Thymus (tissue), 11 donors: ENCODE results near the gene POMT2. TPM values are rescaled to one million over a fixed set of nuclear protein-coding genes. Genes with fewer than 3 reads are reported as not detected.

Experiments
- DNase-seq, 9 donors: peaks; one replicate each; pipeline ENCODE4 v3.0.0-alpha.2; 2013; ENCODE audit warnings: low spot score in 9 of 9, low read depth in 6 of 9, missing footprints in 1 of 9
- H3K27ac ChIP-seq, 2 donors: one replicate each; pipeline ENCODE4 v1.5.1; 2013; ENCODE audit warnings: control low read depth in 1 of 2, low read depth in 1 of 2, low read length in 1 of 2, mild to moderate bottlenecking in 1 of 2, moderate library complexity in 1 of 2
- H3K27me3 ChIP-seq, 2 donors: one replicate each; pipeline ENCODE4 v1.5.1; 2013; ENCODE audit warnings: low read length in 1 of 2; ENCODE audit not compliant: control insufficient read depth in 2 of 2, insufficient read depth in 1 of 2
- H3K36me3 ChIP-seq, 2 donors: one replicate each; pipeline ENCODE4 v1.5.1; 2013; ENCODE audit warnings: low read length in 1 of 2, mild to moderate bottlenecking in 1 of 2, moderate library complexity in 1 of 2; ENCODE audit not compliant: control insufficient read depth in 2 of 2, insufficient read depth in 2 of 2
- H3K4me1 ChIP-seq, 2 donors: one replicate each; pipeline ENCODE4 v1.5.1; 2013; ENCODE audit warnings: low read length in 2 of 2; ENCODE audit not compliant: control insufficient read depth in 2 of 2, insufficient read depth in 2 of 2
- H3K4me3 ChIP-seq, 2 donors: one replicate each; pipeline ENCODE4 v1.5.1; 2013; ENCODE audit warnings: low read length in 2 of 2, control low read depth in 1 of 2, mild to moderate bottlenecking in 1 of 2
- H3K9me3 ChIP-seq, 2 donors: one replicate each; pipeline ENCODE4 v1.5.1; 2013; ENCODE audit warnings: low read length in 1 of 2, mild to moderate bottlenecking in 1 of 2; ENCODE audit not compliant: control insufficient read depth in 2 of 2, insufficient read depth in 1 of 2
- WGBS: extraction: QIAGEN DNeasy Blood & Tissue Kit; methylation state at CpG from one replicate; pipeline ENCODE4 v1.1.7; 2013; 5-methylcytosine and 5-hydroxymethylcytosine counted together
- polyA plus RNA-seq: library from polyadenylated mRNA; stranded (reverse); fragments of 200-250 nt; gene quantifications from one replicate; pipeline ENCODE4 v1.2.3, GENCODE V29; 2013
- total RNA-seq: library from RNA; stranded (reverse); fragments of 120-200 nt; gene quantifications from one replicate; pipeline ENCODE4 v1.2.4, GENCODE V29; 2013
- donor health status: healthy.

Gene POMT2
- total and polyA plus RNA-seq, 2 donors, result 3.5 to 11.1 TPM

GRCh38 chr14:77270361-77271112 lies 50.1 kb downstream of the POMT2 start:
- Histone ChIP-seq H3K4me3 (no peak overlapping the region), H3K27me3 (peaks cover 36 to 55% of the 10 kb centered on the region in 2 donors), H3K36me3 (no peaks in the 10 kb centered on the region), H3K27ac (no peak overlapping the region), H3K4me1 (no peaks in the 10 kb centered on the region), H3K9me3 (no peaks in the 10 kb centered on the region)
- WGBS, result 5% methylated on average over 84 of the region's 84 CpGs
- DNase-seq, result no peak

GRCh38 chr14:77268989-77269600 lies 51.6 kb downstream of the POMT2 start:
- Histone ChIP-seq H3K9me3 (no peaks in the 10 kb centered on the region), H3K27me3 (peaks cover 36 to 55% of the 10 kb centered on the region in 2 donors), H3K36me3 (no peaks in the 10 kb centered on the region), H3K27ac (no peak overlapping the region), H3K4me3 (no peak overlapping the region), H3K4me1 (no peaks in the 10 kb centered on the region)
- no peak for DNase-seq
- 30% methylated on average over 8 of the region's 8 CpGs for WGBS

GRCh38 chr14:77267937-77268699 lies 52.6 kb downstream of the POMT2 start:
- Histone ChIP-seq H3K4me1 (no peaks in the 10 kb centered on the region), H3K9me3 (no peaks in the 10 kb centered on the region), H3K27ac (no peak overlapping the region), H3K36me3 (no peaks in the 10 kb centered on the region), H3K27me3 (peaks cover 36 to 55% of the 10 kb centered on the region in 2 donors), H3K4me3 (no peak overlapping the region)
- 94% methylated on average over 5 of the region's 5 CpGs for WGBS
- no peak for DNase-seq

GRCh38 chr14:77266336-77266735 lies 54.3 kb downstream of the POMT2 start:
- no peaks in the 10 kb centered on the region for H3K4me1 ChIP-seq
- no peak overlapping the region for H3K27ac ChIP-seq
- peaks cover 29 to 40% of the 10 kb centered on the region in 2 donors for H3K27me3 ChIP-seq
- 96% methylated on average over 8 of the region's 8 CpGs for WGBS
- H3K9me3 ChIP-seq, result no peaks in the 10 kb centered on the region
- no peak for DNase-seq
- no peak overlapping the region for H3K4me3 ChIP-seq
- H3K36me3 ChIP-seq, result no peaks in the 10 kb centered on the region

GRCh38 chr14:77265561-77266335 lies 54.9 kb downstream of the POMT2 start:
- H3K4me1 ChIP-seq, result no peaks in the 10 kb centered on the region
- H3K4me3 ChIP-seq, result no peak overlapping the region
- no peak for DNase-seq
- peaks cover 24 to 34% of the 10 kb centered on the region in 2 donors for H3K27me3 ChIP-seq
- H3K36me3 ChIP-seq, result no peaks in the 10 kb centered on the region
- no peaks in the 10 kb centered on the region for H3K9me3 ChIP-seq
- WGBS, result 88% methylated on average over 16 of the region's 16 CpGs
- H3K27ac ChIP-seq, result no peak overlapping the region

- Histone ChIP-seq H3K27me3 (peaks cover 18 to 28% of the 10 kb centered on the region in 2 donors), H3K4me3 (no peak overlapping the region), H3K36me3 (no peaks in the 10 kb centered on the region), H3K9me3 (no peaks in the 10 kb centered on the region), H3K27ac (no peak overlapping the region), H3K4me1 (no peaks in the 10 kb centered on the region)
- DNase-seq, result no peak
- WGBS, result 40% methylated on average over 2 of the region's 2 CpGs
Measured at GRCh38 chr14:77265187-77265515, 55.5 kb downstream of the POMT2 start.

GRCh38 chr14:77264466-77265186 lies 56.1 kb downstream of the POMT2 start:
- no peaks in the 10 kb centered on the region for H3K4me1 ChIP-seq
- H3K27ac ChIP-seq, result no peak overlapping the region
- peaks cover 13 to 23% of the 10 kb centered on the region in 2 donors for H3K27me3 ChIP-seq
- no peak overlapping the region for H3K4me3 ChIP-seq
- no peak for DNase-seq
- no peaks in the 10 kb centered on the region for H3K36me3 ChIP-seq
- no peaks in the 10 kb centered on the region for H3K9me3 ChIP-seq
- WGBS, result 83% methylated on average over 16 of the region's 16 CpGs

GRCh38 chr14:77260631-77261030 lies 60.1 kb downstream of the POMT2 start:
- Histone ChIP-seq H3K4me1 (no peaks in the 10 kb centered on the region), H3K27me3 (no peaks in the 10 kb centered on the region), H3K9me3 (no peaks in the 10 kb centered on the region), H3K36me3 (no peaks in the 10 kb centered on the region), H3K27ac (no peak overlapping the region), H3K4me3 (no peak overlapping the region)
- no peak for DNase-seq
- WGBS, result 36% methylated on average over 10 of the region's 10 CpGs
